Activated T-cell treated with anti-CD3 and anti-CD28 coated beads, Interleukin-2, amount 50 U/mL, for 24 hours (primary cell): ENCODE data around the gene SLC5A4.

Source experiments
- DNase-seq: peaks from one replicate; pipeline ENCODE4 v3.0.0-alpha.2; 2020
- H3K27ac Mint-ChIP-seq: 2 replicates; pipeline ENCODE4 v1.8.0; 2020; ENCODE audit warnings: mild to moderate bottlenecking, mixed read lengths
- H3K27me3 Mint-ChIP-seq: 2 replicates; pipeline ENCODE4 v1.8.0; 2020; ENCODE audit warnings: mixed read lengths
- H3K36me3 Mint-ChIP-seq: 2 replicates; pipeline ENCODE4 v1.8.0; 2020; ENCODE audit warnings: low read depth, mixed read lengths
- H3K4me1 Mint-ChIP-seq: 2 replicates; pipeline ENCODE4 v1.8.0; 2020; ENCODE audit warnings: low read depth, mixed read lengths
- H3K4me3 Mint-ChIP-seq: 2 replicates; pipeline ENCODE4 v1.8.0; 2020; ENCODE audit warnings: mild to moderate bottlenecking, moderate library complexity, mixed read lengths
- H3K9me3 Mint-ChIP-seq: 2 replicates; pipeline ENCODE4 v1.8.0; 2020; ENCODE audit warnings: mixed read lengths

The SLC5A4 gene

GRCh38 chr22:32211011-32211410 is 44.1 kb downstream of the SLC5A4 start:
- Mint-ChIP-seq H3K4me3 (no peak overlapping the region), H3K36me3 (no peaks in the 10 kb centered on the region), H3K27me3 (peaks cover 13% of the 10 kb centered on the region), H3K4me1 (peaks cover 5% of the 10 kb centered on the region), H3K9me3 (no peaks in the 10 kb centered on the region), H3K27ac (no peak overlapping the region)
- no peak for DNase-seq

DNA sequence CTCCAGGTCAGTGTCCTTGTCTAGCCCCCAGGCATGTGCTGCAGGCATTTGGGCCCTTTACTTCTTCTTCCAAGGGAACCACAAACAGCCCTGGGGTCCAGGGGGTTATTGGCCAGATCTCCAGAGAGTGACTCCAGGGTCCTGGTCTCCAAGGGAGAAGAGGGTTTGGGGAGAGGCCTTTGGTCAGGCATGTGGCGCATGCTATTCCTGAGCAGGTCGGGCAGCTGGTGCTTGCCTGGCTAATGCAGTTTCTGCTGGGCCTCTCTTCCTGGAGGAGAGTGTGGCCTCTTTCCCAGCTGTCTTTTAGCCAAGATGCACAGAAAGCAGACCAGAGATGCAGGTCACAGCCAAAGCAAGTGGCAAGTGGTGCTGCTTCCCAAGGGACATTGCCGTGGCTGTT is 46.5 kb downstream of the SLC5A4 start:
- Mint-ChIP-seq H3K4me3 (no peak overlapping the region), H3K27me3 (peaks cover 23% of the 10 kb centered on the region), H3K36me3 (no peaks in the 10 kb centered on the region), H3K4me1 (peaks cover 18% of the 10 kb centered on the region), H3K9me3 (no peaks in the 10 kb centered on the region), H3K27ac (no peak overlapping the region)
- DNase-seq = no peak

GRCh38 chr22:32207971-32208480 is 47.1 kb downstream of the SLC5A4 start:
- Mint-ChIP-seq H3K4me3 (no peak overlapping the region), H3K36me3 (no peaks in the 10 kb centered on the region), H3K27ac (no peak overlapping the region), H3K4me1 (peaks cover 24% of the 10 kb centered on the region), H3K9me3 (no peaks in the 10 kb centered on the region), H3K27me3 (peaks cover 30% of the 10 kb centered on the region)
- no peak for DNase-seq

GRCh38 chr22:32206774-32207758 is 48.1 kb downstream of the SLC5A4 start:
- Mint-ChIP-seq H3K27ac (no peak overlapping the region), H3K4me3 (no peak overlapping the region), H3K27me3 (peaks cover 33% of the 10 kb centered on the region), H3K9me3 (no peaks in the 10 kb centered on the region), H3K36me3 (no peaks in the 10 kb centered on the region), H3K4me1 (peaks cover 33% of the 10 kb centered on the region)
- DNase-seq = peak; percentile 51

DNA sequence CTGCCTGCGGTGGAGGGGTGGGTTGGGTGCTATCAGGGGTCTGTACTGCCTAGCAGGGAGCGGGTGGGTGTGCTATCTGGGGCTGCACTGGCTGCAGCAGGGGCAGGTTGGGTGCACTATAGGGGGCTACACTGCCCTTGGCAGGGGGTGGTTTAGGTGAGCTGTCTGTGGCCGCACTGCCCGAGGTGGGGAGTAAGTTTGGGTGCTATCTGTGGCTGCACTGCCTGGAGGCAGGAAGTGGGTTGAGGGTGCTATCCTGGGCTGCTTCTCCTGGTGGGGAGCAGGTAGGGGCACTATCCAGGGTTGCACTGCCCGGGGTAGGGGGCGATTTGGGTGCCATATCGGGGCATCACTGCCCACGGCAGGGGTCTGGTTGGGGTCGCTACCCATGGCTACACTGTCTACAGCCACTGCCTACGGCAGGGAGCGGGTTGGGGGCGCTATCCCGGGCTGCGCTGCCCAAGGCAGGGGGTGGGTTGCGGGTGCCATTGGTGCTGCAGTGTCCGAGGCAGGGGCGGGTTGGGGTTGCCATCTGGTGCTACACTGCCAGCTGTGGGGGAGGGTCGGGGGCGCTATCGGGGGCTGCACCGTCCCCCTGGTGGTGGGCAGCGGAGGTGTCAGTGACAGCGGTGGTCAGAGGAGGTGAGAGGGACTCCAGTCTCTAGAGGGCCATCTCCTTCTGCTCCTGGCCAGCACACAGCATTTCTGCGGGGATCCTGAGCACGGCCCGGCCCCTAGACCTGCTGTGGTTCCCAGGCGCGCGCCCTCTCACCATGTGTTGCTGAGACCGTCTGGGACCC is 49.0 kb downstream of the SLC5A4 start:
- peaks cover 29% of the 10 kb centered on the region for H3K27me3 Mint-ChIP-seq

GRCh38 chr22:32204856-32205722 is 50.1 kb downstream of the SLC5A4 start, which contains the start of gene RFPL2:
RFPL2 (minus strand) TSS chr22:32205073; CDS start chr22:32202451, 2,622 bp downstream.
- H3K4me1 Mint-ChIP-seq = peaks cover 46% of the 10 kb centered on the region
- H3K36me3 Mint-ChIP-seq = no peaks in the 10 kb centered on the region
- H3K4me3 Mint-ChIP-seq = peak within 1 kb of the TSS; percentile 72
- peak; percentile 60 for DNase-seq
- peak within 1 kb of the TSS; percentile 41 for H3K27ac Mint-ChIP-seq
- peaks cover 29% of the 10 kb centered on the region for H3K27me3 Mint-ChIP-seq
- H3K9me3 Mint-ChIP-seq = no peaks in the 10 kb centered on the region

More for the DNA sequence above, 49.0 kb downstream of the SLC5A4 start:
- Mint-ChIP-seq H3K4me1 (peaks cover 38% of the 10 kb centered on the region), H3K36me3 (no peaks in the 10 kb centered on the region), H3K9me3 (no peaks in the 10 kb centered on the region), H3K4me3 (no peak overlapping the region), H3K27ac (no peak overlapping the region)
- DNase-seq = no peak

DNA sequence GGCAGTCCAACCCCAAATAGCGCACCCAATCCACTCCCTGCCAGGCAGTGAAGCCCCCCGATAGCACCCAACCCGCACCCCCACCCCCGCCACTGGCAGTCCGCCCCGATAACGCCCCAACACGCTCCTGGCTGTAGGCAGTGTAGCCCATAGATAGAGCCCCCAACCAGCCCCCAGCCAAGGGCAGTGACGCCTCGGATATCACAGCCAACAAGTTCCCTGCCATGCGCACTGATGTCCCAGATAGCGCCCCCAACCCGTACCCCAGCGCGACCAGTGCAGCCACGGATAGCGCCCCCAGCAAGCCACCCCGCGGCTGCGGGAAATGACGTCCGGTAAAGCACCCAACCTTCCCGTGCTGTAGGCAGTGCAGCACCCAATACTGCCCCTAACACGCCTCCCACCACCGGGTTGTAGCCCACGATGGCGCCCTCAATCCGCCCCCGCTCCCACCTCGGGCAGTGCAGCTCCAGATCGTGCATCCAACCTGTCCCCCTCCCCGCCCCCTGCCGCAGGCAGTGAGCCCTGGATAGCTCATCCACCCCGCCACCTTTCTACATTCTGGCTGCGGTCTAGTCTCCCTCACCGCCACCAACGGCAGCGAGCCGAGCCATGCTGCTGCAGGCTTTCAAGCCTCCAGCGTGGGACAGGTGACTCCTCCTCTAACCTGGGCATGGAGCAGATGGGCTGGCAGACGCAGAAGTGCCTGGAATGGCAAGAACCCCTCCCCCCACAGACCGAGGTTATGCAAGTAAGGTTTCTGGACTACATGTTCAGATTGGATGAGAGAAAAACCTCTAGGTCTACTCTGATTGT is 50.9 kb downstream of the SLC5A4 start:
- Mint-ChIP-seq H3K36me3 (no peaks in the 10 kb centered on the region), H3K4me1 (peaks cover 47% of the 10 kb centered on the region), H3K27ac (peak overlapping the region; percentile 41), H3K4me3 (peak overlapping the region; percentile 72), H3K27me3 (peaks cover 29% of the 10 kb centered on the region), H3K9me3 (no peaks in the 10 kb centered on the region)
- peak; percentile 45 for DNase-seq

DNA sequence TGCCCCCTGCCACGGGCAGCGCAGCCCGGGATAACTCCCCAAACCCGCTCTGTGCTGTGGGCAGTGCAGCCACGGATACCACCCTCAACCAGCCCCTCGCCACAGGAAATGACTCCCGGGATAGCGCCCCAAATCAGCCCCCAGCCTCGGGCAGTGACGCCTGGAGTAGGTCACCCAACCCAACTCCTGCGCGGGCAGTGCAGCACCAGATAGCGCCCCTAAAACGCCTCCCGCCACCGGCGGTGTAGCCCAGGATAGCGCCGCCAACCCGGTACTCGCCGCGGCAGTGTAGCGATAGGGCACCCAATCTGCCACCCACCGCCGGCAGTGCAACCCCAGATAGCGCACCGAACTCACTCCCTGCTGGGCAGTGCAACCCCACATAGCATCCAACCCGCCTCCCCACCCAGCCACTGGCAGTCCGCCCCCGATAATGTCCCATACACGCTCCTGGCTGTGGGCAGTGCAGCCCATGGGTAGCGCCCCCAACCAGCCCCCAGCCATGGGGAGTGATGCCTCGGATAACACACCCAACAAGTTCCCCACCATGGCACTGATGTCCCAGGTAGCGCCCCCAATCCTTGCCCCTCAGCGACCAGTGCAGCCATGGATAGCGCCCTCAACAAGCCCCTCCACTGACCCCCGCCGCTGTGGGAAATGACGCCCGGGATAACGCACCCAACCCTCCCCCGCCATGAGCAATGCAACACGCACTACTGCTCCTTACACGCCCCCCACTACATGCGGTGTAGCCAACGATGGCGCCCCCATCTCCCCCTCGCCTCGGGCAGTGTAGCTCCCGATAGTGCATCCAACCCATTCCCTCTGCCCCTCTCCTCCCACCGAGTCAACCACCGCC is 51.7 kb downstream of the SLC5A4 start:
- peaks cover 47% of the 10 kb centered on the region for H3K4me1 Mint-ChIP-seq
- no peaks in the 10 kb centered on the region for H3K9me3 Mint-ChIP-seq
- peak; percentile 41 for DNase-seq
- peaks cover 29% of the 10 kb centered on the region for H3K27me3 Mint-ChIP-seq
- H3K27ac Mint-ChIP-seq = no peak overlapping the region
- H3K36me3 Mint-ChIP-seq = no peaks in the 10 kb centered on the region
- H3K4me3 Mint-ChIP-seq = peak overlapping the region; percentile 72

DNA sequence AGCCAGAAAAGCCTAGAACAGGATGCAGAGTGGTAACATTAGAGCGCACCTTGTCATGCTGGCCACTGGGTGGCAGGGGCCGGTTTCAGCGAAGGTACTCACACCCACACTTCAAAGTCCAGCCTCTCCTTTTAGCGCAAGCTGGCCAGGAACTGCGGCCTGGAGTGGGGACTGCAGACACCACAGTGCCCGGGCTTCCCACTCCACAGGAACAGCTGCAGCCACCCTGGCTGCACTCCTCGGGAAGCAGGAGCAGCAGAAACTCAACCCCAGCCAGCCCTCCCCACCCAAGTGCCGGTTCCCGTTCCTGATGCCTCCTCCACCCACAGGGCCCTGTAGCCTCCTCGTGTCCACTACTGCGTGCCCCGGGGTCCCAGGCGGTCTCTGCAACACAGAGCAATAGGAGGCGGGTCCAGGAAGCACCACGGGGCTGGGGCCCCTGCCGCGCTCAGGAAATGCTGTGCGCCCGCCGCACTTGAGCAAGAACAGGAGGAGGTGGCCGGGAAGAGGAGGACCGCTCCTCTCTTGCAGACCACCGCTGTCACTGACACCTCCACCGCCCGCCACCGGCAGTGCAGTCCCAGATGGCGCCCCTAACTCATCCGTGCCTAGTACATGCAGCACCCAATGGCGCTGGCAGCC is 52.5 kb downstream of the SLC5A4 start:
- DNase-seq = peak; percentile 52
- peaks cover 47% of the 10 kb centered on the region for H3K4me1 Mint-ChIP-seq
- peak overlapping the region; percentile 72 for H3K4me3 Mint-ChIP-seq
- H3K27ac Mint-ChIP-seq = no peak overlapping the region
- H3K9me3 Mint-ChIP-seq = no peaks in the 10 kb centered on the region
- H3K36me3 Mint-ChIP-seq = no peaks in the 10 kb centered on the region
- peaks cover 29% of the 10 kb centered on the region for H3K27me3 Mint-ChIP-seq

GRCh38 chr22:32202161-32202538 is 53.0 kb downstream of the SLC5A4 start:
- Mint-ChIP-seq H3K4me3 (peak overlapping the region; percentile 72), H3K4me1 (peaks cover 47% of the 10 kb centered on the region), H3K27ac (no peak overlapping the region), H3K9me3 (no peaks in the 10 kb centered on the region), H3K27me3 (peaks cover 29% of the 10 kb centered on the region), H3K36me3 (no peaks in the 10 kb centered on the region)
- DNase-seq = no peak

- Mint-ChIP-seq H3K36me3 (no peaks in the 10 kb centered on the region), H3K27me3 (peaks cover 29% of the 10 kb centered on the region), H3K27ac (no peak overlapping the region), H3K4me3 (no peak overlapping the region), H3K4me1 (peaks cover 40% of the 10 kb centered on the region), H3K9me3 (no peaks in the 10 kb centered on the region)
- DNase-seq = no peak
These were observed 54.4 kb downstream of the SLC5A4 start for GRCh38 chr22:32200752-32201151.

DNA sequence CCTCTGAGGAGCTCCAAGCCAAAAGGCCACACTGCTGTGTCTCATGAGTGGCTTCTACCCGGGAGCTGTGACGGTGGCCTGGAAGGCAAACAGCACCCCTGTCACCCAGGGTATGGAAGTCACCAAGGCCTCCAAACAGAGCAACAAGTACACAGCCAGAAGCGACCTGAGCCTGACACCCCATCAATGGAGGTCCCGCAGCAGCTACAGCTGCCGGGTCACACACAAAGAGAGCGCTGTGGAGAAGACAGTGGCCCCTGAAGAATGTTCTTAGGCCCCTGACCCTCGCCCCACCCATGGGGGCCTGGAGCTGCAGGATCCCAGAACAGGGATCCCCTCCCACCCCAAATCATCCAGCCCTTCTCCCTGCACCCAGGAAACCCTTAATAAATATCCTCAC is 55.2 kb downstream of the SLC5A4 start:
- no peaks in the 10 kb centered on the region for H3K9me3 Mint-ChIP-seq
- peaks cover 37% of the 10 kb centered on the region for H3K4me1 Mint-ChIP-seq
- H3K36me3 Mint-ChIP-seq = no peaks in the 10 kb centered on the region
- H3K4me3 Mint-ChIP-seq = no peak overlapping the region
- no peak for DNase-seq
- H3K27me3 Mint-ChIP-seq = peaks cover 28% of the 10 kb centered on the region
- H3K27ac Mint-ChIP-seq = no peak overlapping the region
